ENCODE data around the gene CFAP410.

Gene CFAP410

DNA sequence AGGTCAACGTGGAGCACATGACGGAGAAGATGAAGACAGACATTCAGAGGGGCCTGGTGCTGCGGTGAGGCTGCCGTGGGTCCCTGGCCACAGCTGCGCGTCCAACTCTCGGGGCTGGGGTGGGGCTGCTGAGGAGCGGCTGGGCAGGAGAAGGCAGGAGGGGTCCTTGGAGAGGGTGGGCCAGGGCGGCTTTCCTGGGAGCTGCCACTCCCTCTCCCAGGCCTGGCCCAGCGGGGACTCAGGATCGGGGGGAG is 14.4 kb downstream of the CFAP410 start:
- Mint-ChIP-seq H3K27ac (no peak overlapping the region), H3K27me3 (ENCODE audit: low read depth, poor library complexity) (peaks cover 3% of the 10 kb centered on the region)
- TF ChIP-seq, protein P1, sequence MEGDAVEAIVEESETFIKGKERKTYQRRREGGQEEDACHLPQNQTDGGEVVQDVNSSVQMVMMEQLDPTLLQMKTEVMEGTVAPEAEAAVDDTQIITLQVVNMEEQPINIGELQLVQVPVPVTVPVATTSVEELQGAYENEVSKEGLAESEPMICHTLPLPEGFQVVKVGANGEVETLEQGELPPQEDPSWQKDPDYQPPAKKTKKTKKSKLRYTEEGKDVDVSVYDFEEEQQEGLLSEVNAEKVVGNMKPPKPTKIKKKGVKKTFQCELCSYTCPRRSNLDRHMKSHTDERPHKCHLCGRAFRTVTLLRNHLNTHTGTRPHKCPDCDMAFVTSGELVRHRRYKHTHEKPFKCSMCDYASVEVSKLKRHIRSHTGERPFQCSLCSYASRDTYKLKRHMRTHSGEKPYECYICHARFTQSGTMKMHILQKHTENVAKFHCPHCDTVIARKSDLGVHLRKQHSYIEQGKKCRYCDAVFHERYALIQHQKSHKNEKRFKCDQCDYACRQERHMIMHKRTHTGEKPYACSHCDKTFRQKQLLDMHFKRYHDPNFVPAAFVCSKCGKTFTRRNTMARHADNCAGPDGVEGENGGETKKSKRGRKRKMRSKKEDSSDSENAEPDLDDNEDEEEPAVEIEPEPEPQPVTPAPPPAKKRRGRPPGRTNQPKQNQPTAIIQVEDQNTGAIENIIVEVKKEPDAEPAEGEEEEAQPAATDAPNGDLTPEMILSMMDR (IDR thresholded peaks at IDR 0.05), result no peak

DNA sequence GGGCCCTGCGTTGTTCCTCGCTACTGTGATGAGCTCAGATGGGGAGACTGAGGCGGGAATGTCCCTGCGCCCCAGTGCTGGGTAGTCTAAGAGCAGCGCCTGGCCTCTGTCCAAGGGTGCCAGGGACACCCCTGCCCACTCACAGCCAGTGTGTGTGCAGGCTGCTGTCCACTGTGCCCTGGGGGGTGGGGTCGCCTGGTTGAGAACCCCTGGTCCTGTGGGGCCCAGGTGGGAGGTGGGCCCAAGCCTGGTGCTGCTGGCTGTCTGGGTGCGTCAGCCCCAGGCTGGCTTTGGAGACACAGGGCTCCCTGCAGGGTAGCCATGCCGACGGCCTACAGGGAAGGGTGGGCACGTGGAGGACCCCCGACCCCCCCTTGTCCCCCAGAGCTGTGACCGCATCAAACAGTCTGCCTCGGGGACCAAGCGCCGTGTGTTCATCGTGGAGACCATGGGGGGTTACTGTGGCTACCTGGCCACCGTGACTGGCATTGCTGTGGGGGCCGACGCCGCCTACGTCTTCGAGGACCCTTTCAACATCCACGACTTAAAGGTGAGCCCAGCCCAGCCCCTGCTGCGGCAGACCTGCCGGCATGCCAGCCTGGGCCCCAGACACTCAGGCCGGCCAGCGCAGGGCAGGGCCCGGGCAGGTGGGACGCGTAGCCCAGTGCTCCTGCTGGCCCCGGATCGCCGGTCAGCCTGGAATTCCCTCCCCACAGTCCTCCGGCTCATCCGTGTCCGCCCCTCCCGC is 14.9 kb downstream of the CFAP410 start:
- DNase-seq, result no peak
- H3K27me3 Mint-ChIP-seq (ENCODE audit: low read depth, poor library complexity), result peaks cover 3% of the 10 kb centered on the region
- H3K9me3 Mint-ChIP-seq, result no peaks in the 10 kb centered on the region
- TF ChIP-seq, protein P1 (IDR thresholded peaks at IDR 0.05), result no peak
- no peak overlapping the region for H3K4me3 Mint-ChIP-seq
- H3K4me1 Mint-ChIP-seq, result peaks cover 7% of the 10 kb centered on the region
- H3K36me3 Mint-ChIP-seq (ENCODE audit: low read depth), result no peaks in the 10 kb centered on the region
- H3K27ac Mint-ChIP-seq, result no peak overlapping the region

More for the DNA sequence above, 14.4 kb downstream of the CFAP410 start:
- H3K4me3 Mint-ChIP-seq, result no peak overlapping the region
- DNase-seq, result no peak
- H3K4me1 Mint-ChIP-seq, result peaks cover 11% of the 10 kb centered on the region
- H3K9me3 Mint-ChIP-seq, result no peaks in the 10 kb centered on the region
- no peaks in the 10 kb centered on the region for H3K36me3 Mint-ChIP-seq (ENCODE audit: low read depth)

GRCh38 chr21:44323591-44323990 is 15.6 kb downstream of the CFAP410 start:
- Mint-ChIP-seq H3K4me3 (no peak overlapping the region), H3K27ac (no peak overlapping the region), H3K27me3 (ENCODE audit: low read depth, poor library complexity) (peaks cover 3% of the 10 kb centered on the region), H3K9me3 (no peaks in the 10 kb centered on the region), H3K36me3 (ENCODE audit: low read depth) (no peaks in the 10 kb centered on the region), H3K4me1 (peaks cover under 1% of the 10 kb centered on the region)
- DNase-seq, result no peak
- TF ChIP-seq, protein P1 (IDR thresholded peaks at IDR 0.05), result no peak

GRCh38 chr21:44322621-44323325 is 16.4 kb downstream of the CFAP410 start:
- no peak overlapping the region for H3K4me3 Mint-ChIP-seq
- no peaks in the 10 kb centered on the region for H3K4me1 Mint-ChIP-seq
- no peaks in the 10 kb centered on the region for H3K36me3 Mint-ChIP-seq (ENCODE audit: low read depth)
- no peaks in the 10 kb centered on the region for H3K9me3 Mint-ChIP-seq
- TF ChIP-seq, protein P1 (IDR thresholded peaks at IDR 0.05), result no peak
- peaks cover 3% of the 10 kb centered on the region for H3K27me3 Mint-ChIP-seq (ENCODE audit: low read depth, poor library complexity)
- no peak for DNase-seq
- no peak overlapping the region for H3K27ac Mint-ChIP-seq

DNA sequence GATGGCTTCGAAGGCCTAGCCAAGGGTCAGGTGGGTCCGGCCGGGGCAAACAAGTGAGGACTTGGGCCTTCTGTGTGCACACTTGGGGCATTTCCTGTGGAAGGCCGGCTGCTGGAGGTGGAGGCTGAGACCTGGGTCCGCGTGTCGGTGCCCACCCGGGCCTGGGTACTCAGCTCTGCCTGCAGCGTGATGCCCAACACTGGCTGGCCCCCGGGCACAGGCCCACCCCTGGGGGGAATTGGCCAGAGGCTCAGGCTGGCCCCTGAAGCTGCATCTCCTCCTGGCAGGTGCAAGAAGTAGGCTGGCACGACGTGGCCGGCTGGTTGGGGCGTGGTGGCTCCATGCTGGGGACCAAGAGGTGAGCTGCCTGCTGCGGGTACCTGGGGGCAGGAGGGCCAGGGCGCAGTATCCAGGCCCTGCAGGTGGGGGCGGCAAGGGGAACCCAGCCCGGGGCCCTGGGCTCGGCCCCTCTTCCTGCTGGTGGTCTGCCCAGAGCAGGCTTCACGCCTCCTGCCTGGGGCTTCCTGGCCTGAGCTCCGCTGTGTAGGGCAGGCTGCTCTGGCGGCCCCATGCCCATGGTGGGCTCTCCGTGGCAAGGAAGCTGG is 17.2 kb downstream of the CFAP410 start:
- TF ChIP-seq, protein P1 (IDR thresholded peaks at IDR 0.05), result no peak
- Mint-ChIP-seq H3K4me3 (no peak overlapping the region), H3K27ac (no peak overlapping the region), H3K4me1 (no peaks in the 10 kb centered on the region), H3K27me3 (ENCODE audit: low read depth, poor library complexity) (peaks cover 3% of the 10 kb centered on the region), H3K36me3 (ENCODE audit: low read depth) (no peaks in the 10 kb centered on the region), H3K9me3 (no peaks in the 10 kb centered on the region)
- no peak for DNase-seq

Data from nephron progenitor cell (in vitro differentiated cells).